ENCODE data around the gene CLTCL1.

The CLTCL1 gene

GRCh38 chr22:19147195-19147780 is 144.2 kb downstream of the CLTCL1 start:
- no peak for DNase-seq

- DNase-seq = no peak
Measured at GRCh38 chr22:19146215-19146968, 145.1 kb downstream of the CLTCL1 start.

GRCh38 chr22:19143967-19144400 is 147.5 kb downstream of the CLTCL1 start:
- peak; percentile 27 for DNase-seq

- DNase-seq = no peak
Measured at GRCh38 chr22:19143212-19143611, 148.3 kb downstream of the CLTCL1 start.

- DNase-seq = no peak
Measured at GRCh38 chr22:19142394-19142793, 149.1 kb downstream of the CLTCL1 start.

GRCh38 chr22:19139974-19140373 is 151.5 kb downstream of the CLTCL1 start:
- DNase-seq = no peak

GRCh38 chr22:19139001-19139356 is 152.5 kb downstream of the CLTCL1 start:
- DNase-seq = no peak

- no peak for DNase-seq
Measured at GRCh38 chr22:19138217-19139000, 153.1 kb downstream of the CLTCL1 start.

GRCh38 chr22:19137384-19138216 is 153.9 kb downstream of the CLTCL1 start:
- DNase-seq = no peak

GRCh38 chr22:19136915-19137314 is 154.6 kb downstream of the CLTCL1 start:
- DNase-seq = no peak

GRCh38 chr22:19134874-19135273 is 156.6 kb downstream of the CLTCL1 start:
- DNase-seq = no peak

- DNase-seq = no peak
Measured at GRCh38 chr22:19134176-19134831, 157.2 kb downstream of the CLTCL1 start.

GRCh38 chr22:19133561-19133960 is 158.0 kb downstream of the CLTCL1 start:
- no peak for DNase-seq

- no peak for DNase-seq
Measured at GRCh38 chr22:19132693-19133400, 158.7 kb downstream of the CLTCL1 start.

GRCh38 chr22:19132153-19132552 is 159.4 kb downstream of the CLTCL1 start:
- no peak for DNase-seq

GRCh38 chr22:19131685-19132015 is 159.9 kb downstream of the CLTCL1 start:
- DNase-seq = no peak

- DNase-seq = no peak
Measured at GRCh38 chr22:19130959-19131684, 160.4 kb downstream of the CLTCL1 start, which contains the start of gene TSSK2. Gene TSSK2 (plus strand): TSS chr22:19131308. CDS start chr22:19131400, 92 bp downstream.

GRCh38 chr22:19129871-19130270 is 161.6 kb downstream of the CLTCL1 start:
- DNase-seq = no peak
